Endothelial cell (in vitro differentiated cells): ENCODE data around the gene PHACTR2. TPM values are rescaled to one million over a fixed set of nuclear protein-coding genes. Genes with fewer than 3 reads are reported as not detected.
"Not testable (repeated sequence)": the region's sequence is repeated elsewhere in the genome, so short reads cannot be mapped to it uniquely, and the experiment has no call there.

ENCODE experiments used
- DNase-seq: peaks from one replicate; pipeline ENCODE4 v3.0.0; 2021; ENCODE audit warnings: low spot score
- H3K27ac Mint-ChIP-seq: one replicate; pipeline ENCODE4 v1.8.0; 2021; ENCODE audit warnings: mixed read lengths, inconsistent platforms; ENCODE audit not compliant: unreplicated experiment
- H3K27me3 Mint-ChIP-seq: one replicate; pipeline ENCODE4 v1.8.0; 2021; ENCODE audit warnings: mild to moderate bottlenecking, moderate library complexity, mixed read lengths, inconsistent platforms; ENCODE audit not compliant: unreplicated experiment
- H3K36me3 Mint-ChIP-seq: one replicate; pipeline ENCODE4 v1.8.0; 2021; ENCODE audit warnings: mild to moderate bottlenecking, low read depth, mixed read lengths, inconsistent platforms; ENCODE audit not compliant: unreplicated experiment
- H3K4me1 Mint-ChIP-seq: one replicate; pipeline ENCODE4 v1.8.0; 2021; ENCODE audit warnings: mild to moderate bottlenecking, mixed read lengths, inconsistent platforms; ENCODE audit not compliant: unreplicated experiment
- H3K4me3 Mint-ChIP-seq: one replicate; pipeline ENCODE4 v1.8.0; 2021; ENCODE audit warnings: mild to moderate bottlenecking, mixed read lengths, inconsistent platforms; ENCODE audit not compliant: unreplicated experiment
- H3K9me3 Mint-ChIP-seq: one replicate; pipeline ENCODE4 v1.8.0; 2021; ENCODE audit warnings: mixed read lengths, inconsistent platforms; ENCODE audit not compliant: unreplicated experiment
- total RNA-seq: library from RNA; stranded (reverse); fragmentation: NEBNext Ultra II Directional; extraction: Animal tissue kit (Norgen Biotek cat#: 25700); gene quantifications from one replicate; pipeline ENCODE4 v1.2.1, GENCODE V29; 2021; ENCODE audit not compliant: unreplicated experiment
- TF ChIP-seq, protein P1 (sequence below): fragments of 200-600 bp; sonication (generic); IDR thresholded peaks from one replicate; pipeline ENCODE4 v1.5.0; 2021; ENCODE audit warnings: antibody characterized with exemption; ENCODE audit not compliant: unreplicated experiment

Gene PHACTR2
- total RNA-seq, 1 donor from 2014 or later: 181 TPM

DNA sequence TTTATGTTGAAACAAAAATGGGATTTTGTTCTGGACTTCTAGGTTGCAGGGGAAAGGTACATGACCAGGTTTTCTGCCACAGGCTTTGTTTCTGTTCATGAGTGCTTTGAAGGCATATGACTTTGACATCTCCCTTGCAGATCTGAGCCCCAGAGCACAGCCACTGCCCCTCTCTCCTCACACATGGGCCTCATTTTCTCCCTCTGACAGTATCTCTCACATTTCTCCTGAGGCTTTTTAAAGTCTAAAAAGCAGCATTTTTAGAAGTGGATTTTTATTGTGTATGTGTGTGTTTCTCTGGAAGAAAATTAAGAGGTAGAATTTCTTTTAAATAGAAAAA is 115.5 kb downstream of the PHACTR2 start:
- Mint-ChIP-seq H3K4me3 (no peak overlapping the region), H3K4me1 (no peaks in the 10 kb centered on the region), H3K36me3 (peaks cover 66% of the 10 kb centered on the region), H3K27ac (no peak overlapping the region), H3K27me3 (peaks cover 4% of the 10 kb centered on the region), H3K9me3 (no peaks in the 10 kb centered on the region)
- no peak for DNase-seq
- TF ChIP-seq, protein P1, sequence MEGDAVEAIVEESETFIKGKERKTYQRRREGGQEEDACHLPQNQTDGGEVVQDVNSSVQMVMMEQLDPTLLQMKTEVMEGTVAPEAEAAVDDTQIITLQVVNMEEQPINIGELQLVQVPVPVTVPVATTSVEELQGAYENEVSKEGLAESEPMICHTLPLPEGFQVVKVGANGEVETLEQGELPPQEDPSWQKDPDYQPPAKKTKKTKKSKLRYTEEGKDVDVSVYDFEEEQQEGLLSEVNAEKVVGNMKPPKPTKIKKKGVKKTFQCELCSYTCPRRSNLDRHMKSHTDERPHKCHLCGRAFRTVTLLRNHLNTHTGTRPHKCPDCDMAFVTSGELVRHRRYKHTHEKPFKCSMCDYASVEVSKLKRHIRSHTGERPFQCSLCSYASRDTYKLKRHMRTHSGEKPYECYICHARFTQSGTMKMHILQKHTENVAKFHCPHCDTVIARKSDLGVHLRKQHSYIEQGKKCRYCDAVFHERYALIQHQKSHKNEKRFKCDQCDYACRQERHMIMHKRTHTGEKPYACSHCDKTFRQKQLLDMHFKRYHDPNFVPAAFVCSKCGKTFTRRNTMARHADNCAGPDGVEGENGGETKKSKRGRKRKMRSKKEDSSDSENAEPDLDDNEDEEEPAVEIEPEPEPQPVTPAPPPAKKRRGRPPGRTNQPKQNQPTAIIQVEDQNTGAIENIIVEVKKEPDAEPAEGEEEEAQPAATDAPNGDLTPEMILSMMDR: no peak

DNA sequence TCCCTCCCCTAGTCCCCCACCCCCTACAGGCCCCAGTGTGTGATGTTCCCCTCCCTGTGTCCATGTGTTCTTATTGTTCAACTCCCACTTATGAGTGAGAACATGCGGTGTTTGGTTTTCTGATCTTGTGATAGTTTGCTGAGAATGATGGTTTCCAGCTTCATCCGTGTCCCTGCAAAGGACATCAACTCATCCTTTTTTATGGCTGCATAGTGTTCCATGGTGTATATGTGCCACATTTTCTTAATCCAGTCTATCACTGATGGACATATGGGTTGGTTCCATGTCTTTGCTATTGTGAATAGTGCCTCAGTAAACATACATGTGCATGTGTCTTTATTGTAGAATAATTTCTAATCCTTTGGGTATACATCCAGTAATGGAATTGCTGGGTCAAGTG is 118.8 kb downstream of the PHACTR2 start:
- not testable (repeated sequence) for H3K4me3 Mint-ChIP-seq, H3K27me3 Mint-ChIP-seq, H3K27ac Mint-ChIP-seq, H3K4me1 Mint-ChIP-seq, DNase-seq, H3K9me3 Mint-ChIP-seq
- H3K36me3 Mint-ChIP-seq: peaks cover 79% of the 10 kb centered on the region

DNA sequence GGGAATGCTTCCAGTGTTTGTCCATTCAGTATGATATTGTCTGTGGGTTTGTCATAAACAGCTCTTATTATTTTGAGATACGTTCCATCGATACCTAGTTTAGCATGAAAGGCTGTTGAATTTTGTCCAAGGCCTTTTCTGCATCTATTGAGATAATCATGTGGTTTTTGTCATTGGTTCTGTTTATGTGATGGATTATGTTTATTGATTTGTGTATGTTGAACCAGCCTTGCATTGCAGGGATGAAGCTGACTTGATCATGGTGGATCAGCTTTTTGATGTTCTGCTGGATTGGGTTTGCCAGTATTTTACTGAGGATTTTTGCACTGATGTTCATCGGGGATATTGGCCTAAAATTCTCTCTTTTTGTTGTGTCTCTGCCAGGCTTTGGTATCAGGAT is 120.7 kb downstream of the PHACTR2 start:
- H3K4me1 Mint-ChIP-seq: not testable (repeated sequence)
- peaks cover 74% of the 10 kb centered on the region for H3K36me3 Mint-ChIP-seq

DNA sequence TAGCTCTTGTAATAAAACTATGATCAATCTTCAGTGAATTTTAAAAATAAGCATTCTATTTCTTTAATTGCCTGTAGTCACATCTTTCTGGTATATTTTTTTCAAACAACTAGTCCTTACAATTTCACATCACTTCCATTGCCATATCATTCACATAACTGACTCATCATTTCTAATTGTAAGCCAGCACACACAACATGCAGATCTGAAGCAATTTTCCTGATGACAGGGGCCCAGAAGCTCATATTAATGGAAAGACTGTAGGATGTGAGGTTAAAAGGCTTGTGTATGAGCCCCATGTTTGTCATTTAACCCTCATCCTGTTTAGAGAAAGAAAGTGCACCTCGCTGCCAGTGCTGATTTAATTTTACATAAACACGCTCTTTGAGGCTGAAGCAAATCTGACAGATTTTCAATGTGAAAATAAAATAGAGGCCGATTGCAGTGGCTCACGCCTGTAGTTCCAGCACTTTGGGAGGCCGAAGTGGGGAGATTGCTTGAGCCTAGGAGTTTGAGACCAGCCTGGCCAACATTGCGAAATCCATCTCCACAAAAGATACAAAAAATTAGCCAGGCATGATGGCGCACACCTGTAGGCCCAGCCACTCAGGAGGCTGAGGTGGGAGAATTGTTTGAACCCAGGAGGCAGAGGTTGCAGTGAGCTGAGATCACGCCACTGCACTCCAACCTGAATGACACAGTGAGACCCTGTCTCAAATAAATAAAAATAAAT is 125.2 kb downstream of the PHACTR2 start:
- H3K4me3 Mint-ChIP-seq: no peak overlapping the region
- H3K27me3 Mint-ChIP-seq: no peaks in the 10 kb centered on the region
- H3K36me3 Mint-ChIP-seq: peaks cover 59% of the 10 kb centered on the region
- TF ChIP-seq, protein P1: no peak
- H3K4me1 Mint-ChIP-seq: peaks cover 3% of the 10 kb centered on the region
- peaks cover 9% of the 10 kb centered on the region for H3K9me3 Mint-ChIP-seq
- H3K27ac Mint-ChIP-seq: no peak overlapping the region
- DNase-seq: no peak

More for the DNA sequence above, 120.7 kb downstream of the PHACTR2 start:
- not testable (repeated sequence) for H3K9me3 Mint-ChIP-seq, H3K27ac Mint-ChIP-seq, H3K4me3 Mint-ChIP-seq, H3K27me3 Mint-ChIP-seq, DNase-seq

DNA sequence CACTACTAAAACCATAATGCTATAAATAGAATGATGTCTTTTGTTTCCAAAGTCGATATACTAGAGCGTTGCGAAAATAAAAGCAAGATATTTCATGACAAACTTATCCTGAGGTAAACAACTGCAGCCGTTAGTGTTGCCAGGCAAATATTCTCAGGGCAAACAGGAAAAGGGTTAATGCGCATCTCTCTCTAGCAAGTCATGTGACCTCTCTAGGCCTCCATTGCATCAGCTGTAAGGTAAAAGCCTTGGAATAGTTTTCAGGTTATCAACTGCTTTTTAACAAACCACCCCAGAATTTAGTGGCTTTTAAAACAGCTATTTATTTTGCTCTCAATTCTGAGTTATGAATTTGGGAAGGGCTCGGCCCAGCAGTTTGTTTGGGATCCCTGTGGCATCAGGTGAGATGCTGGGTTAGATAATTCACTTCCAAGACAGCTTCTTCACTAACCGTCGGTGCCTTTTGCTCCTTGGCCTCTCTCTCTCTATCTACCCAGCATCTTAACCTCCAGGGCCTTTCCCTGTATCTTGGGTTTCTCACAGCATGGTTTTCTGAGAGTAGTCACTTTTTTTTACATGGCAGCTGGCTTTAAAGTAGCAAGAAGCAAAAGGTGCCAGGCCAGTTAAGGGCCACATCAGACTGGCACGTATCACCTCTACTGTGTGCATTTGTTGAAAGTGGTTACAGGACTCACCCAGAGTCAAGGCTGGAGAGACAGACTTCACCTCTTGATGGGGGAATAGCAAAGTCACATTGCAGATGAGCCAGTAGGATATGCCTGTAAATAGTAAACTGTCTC is 126.2 kb downstream of the PHACTR2 start:
- H3K36me3 Mint-ChIP-seq: peaks cover 51% of the 10 kb centered on the region
- no peak overlapping the region for H3K4me3 Mint-ChIP-seq
- no peak for DNase-seq
- peaks cover 9% of the 10 kb centered on the region for H3K9me3 Mint-ChIP-seq
- TF ChIP-seq, protein P1: no peak
- H3K4me1 Mint-ChIP-seq: peaks cover 3% of the 10 kb centered on the region
- H3K27me3 Mint-ChIP-seq: no peaks in the 10 kb centered on the region
- no peak overlapping the region for H3K27ac Mint-ChIP-seq

DNA sequence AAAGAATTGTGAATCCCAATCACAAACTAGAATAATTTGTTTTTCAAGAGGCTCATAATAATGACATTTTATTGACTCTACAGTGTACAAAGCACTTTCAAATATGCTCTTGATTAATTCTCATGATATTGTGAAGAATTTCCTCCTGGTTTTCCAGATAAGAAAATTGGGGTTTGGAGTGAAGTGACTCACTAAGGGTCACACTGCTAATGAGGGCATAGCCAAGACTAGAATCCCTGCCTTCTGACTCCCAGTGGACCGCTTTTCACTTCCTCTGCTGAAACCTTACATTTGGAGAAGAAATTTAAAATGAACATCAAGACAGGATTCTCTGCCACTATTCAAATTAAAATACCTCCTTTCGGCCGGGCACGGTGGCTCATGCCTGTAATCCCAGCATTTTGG is 127.1 kb downstream of the PHACTR2 start:
- Mint-ChIP-seq H3K27me3 (no peaks in the 10 kb centered on the region), H3K9me3 (peaks cover under 1% of the 10 kb centered on the region), H3K4me1 (peaks cover 3% of the 10 kb centered on the region), H3K4me3 (no peak overlapping the region), H3K36me3 (peaks cover 45% of the 10 kb centered on the region), H3K27ac (no peak overlapping the region)
- TF ChIP-seq, protein P1: no peak
- no peak for DNase-seq
